ENCODE measurements around the gene UROD.

DNA sequence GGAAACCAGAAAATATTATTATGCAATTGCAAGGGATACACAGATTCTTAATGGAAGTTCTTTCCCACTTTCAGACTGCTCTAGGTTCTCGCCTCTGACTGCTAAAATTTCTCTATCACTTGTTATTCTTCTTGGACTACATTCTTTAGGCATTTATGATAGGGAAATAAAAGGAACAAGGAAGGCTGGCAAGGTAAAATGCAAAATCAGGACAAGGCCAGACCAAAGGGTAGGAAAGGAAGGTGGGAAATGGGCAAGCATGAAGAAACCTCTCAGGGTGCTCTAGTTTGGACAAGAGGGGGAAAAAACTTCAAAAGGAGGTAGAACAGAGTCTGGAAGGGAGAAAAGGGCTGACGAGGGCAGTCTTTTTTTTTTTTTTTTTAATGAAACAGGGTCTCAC is 26.2 kb downstream of the UROD start:
- TF ChIP-seq, protein P1, sequence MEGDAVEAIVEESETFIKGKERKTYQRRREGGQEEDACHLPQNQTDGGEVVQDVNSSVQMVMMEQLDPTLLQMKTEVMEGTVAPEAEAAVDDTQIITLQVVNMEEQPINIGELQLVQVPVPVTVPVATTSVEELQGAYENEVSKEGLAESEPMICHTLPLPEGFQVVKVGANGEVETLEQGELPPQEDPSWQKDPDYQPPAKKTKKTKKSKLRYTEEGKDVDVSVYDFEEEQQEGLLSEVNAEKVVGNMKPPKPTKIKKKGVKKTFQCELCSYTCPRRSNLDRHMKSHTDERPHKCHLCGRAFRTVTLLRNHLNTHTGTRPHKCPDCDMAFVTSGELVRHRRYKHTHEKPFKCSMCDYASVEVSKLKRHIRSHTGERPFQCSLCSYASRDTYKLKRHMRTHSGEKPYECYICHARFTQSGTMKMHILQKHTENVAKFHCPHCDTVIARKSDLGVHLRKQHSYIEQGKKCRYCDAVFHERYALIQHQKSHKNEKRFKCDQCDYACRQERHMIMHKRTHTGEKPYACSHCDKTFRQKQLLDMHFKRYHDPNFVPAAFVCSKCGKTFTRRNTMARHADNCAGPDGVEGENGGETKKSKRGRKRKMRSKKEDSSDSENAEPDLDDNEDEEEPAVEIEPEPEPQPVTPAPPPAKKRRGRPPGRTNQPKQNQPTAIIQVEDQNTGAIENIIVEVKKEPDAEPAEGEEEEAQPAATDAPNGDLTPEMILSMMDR (conservative IDR thresholded peaks at IDR 0.05): no peak
- no peak for TF ChIP-seq ZFX (IDR thresholded peaks at IDR 0.05)

All from C4-2B (cell line).